CD4-positive, alpha-beta T cell treated with Interleukin-4 for 4 hours (primary cell): ENCODE measurements around the gene CACNA1I.
"Not testable (repeated sequence)": the region's sequence is repeated elsewhere in the genome, so short reads cannot be mapped to it uniquely, and the experiment has no call there.

ENCODE experiments used
- DNase-seq: peaks from one replicate; pipeline ENCODE4 v3.0.0-alpha.2; 2020

CACNA1I gene

DNA sequence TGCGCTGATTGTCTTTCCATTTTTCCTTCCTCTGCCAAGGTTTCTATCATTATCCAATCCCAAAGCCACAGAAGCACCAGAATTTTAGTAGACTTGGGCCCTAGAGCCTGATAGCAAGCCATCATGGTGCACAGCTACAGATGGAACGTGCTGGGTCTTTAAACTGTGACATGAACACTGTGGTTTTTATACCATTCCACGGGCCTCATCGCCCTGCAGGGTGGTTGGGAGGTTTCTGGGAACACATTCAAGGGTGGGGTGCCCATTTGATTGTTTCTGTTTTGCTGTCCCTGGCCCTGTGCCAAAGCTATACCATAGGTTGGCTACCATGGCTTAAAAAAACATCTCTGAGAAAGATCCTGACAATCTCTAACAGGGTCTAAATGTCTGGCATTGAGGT is 151.9 kb downstream of the CACNA1I start:
- DNase-seq: no peak

DNA sequence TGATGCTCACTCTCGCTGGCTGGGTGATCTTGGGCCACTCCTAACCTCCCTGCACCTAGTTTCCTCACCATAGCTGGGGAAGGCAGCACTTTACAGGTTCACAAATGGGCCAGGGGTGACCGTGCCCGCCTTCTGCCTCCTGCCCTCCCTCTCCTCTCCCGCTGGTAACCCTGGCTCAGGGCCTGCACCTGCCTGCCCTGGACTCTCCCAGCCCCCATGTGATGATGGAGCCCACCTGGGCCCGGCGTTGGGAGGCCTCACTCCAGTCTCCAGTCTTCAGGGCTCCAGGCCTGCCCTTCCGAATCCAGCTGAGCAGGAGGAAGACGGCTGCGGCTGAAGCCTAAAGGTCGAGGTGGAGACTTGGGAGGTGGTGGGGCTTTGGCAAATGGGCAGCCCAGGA is 152.9 kb downstream of the CACNA1I start:
- no peak for DNase-seq

DNA sequence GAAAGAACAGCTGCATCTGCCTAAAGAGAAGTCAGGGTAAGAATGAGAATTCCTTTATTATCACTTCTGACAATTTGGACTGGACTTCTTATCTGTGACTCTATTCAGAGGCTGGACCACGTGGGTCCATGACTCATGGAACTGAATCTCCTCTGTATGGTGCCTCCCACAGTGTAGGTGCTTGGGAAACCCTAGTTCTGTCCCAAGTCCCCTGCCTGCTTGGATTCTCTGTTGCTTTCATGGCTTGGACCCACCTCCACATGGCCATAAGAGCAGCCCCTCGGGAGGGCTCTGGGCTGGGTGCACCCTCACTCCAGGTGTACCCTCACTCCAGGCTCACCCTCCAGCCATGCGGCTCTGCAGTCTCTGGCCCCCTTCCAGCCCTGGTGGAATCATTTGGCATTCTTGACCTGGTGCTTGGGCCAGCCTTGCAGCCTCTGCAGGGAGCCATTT is 153.4 kb downstream of the CACNA1I start:
- DNase-seq: no peak

DNA sequence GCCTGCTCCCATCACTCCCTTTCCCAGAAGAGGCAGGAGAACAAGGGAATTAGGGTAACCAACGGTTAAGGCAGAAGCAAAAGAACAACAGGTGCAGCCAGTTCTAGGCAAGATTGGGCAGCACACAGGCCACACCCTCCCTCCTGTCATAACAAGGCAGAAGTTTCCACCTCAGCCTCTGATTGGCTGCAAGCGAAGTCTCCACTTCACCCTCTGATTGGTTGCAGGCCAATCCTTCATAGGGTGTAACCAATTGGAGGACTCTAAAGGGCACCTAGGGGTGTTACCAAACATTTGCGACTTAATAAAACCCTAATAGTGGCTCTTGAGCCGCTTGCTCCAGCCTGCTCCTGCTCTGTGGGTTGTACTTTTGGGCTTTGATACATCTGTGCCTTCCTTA is 153.8 kb downstream of the CACNA1I start:
- no peak for DNase-seq

DNA sequence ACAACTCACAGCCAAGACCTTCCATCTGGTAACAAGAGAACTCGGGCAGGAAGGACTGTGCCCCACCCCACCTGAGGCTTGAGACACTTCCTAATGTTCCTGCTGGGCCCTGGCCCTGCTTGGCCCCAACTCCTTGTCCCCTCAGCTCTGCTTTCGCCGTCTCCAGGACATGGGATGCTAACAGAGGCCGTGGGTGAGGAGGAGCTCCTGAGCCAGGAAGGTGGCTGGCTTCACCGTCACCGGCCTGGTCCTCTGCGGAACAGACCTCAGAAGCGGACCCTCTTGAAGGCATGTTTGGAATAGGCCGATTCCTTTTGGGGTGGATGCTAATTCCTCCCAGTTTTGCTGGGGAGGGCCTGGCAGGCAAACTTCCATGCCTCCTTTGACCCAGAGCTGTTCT is 154.3 kb downstream of the CACNA1I start:
- DNase-seq: no peak

DNA sequence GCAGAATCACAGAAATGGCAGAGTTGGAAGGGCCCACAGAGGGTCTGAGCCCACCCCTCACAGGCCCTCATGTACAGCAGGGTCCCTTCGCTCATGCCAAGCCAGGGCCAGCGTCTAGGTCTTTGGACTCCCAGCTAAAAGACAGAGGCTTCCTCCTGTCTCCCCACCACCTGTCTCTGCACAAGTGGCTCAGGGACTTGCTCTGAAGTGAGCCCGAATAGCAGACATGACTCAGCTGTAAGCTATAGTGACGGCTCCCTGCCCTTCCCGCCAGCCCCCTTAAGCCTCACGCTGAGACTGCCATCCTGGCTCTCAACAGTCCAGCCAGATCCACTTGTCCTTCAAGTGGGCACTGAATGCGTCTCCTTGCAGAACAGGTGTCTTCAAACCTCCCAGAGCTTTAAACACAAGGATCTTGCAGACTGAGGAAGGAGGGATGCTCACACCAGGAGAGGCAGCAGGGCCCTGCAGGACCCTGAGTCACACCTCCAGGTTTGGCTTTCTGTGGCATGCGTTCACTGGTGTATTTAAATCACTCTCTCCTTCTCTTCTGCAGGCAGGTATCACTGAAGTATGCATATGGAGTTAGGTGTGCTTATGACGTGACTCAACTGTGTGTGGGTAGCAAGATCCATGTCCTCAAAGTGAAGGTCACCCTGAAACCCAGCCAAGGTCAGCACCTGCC is 154.9 kb downstream of the CACNA1I start:
- DNase-seq: no peak

DNA sequence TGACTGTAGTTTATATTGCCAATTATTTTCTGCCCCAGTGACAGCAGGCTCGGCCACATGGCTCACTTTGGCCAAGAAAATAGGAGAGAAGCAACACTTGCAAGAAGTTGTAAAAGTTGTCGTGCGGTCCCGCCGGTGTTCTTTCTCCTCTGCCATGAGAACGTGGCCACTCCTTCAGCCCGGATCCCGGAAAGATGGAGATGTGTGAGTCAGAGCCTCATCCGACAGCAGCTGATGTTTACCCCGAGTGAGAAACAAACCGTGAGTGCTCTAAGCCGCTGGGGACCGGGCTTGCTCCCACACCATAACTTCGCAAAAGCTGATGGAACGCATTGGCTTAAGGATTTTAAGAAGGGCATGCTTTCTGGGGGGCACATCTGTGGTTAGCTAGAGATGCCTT is 157.0 kb downstream of the CACNA1I start:
- no peak for DNase-seq

DNA sequence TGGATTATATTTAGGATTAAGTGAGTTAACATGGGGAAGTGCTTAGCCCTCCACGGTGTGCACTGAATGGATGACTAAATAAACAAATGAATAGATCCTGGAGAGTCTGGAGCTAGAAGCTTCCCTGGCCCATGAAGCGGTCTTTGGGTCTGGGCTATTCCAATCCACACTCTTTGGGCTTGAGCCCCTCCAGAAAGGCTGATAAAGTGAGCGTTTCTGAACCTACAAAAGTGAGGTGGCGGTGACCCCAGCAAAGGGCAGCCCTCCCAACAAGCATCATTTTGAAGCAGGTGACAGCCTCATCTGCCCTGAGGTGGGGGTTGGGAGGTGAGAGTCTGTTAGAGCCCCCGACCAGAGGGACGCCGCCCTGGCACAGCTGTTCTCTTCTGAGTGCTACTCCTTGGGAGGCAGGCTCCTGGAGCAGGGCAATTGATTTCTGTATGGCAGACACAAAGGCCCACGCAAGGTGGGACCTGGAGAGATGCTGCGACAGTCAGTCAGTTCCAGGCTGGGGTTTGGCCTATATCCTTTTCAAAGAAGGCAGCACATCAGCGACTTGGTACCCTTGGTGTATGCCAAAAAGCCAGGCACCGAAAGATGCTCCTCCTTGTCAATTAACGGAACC is 157.8 kb downstream of the CACNA1I start:
- no peak for DNase-seq

DNA sequence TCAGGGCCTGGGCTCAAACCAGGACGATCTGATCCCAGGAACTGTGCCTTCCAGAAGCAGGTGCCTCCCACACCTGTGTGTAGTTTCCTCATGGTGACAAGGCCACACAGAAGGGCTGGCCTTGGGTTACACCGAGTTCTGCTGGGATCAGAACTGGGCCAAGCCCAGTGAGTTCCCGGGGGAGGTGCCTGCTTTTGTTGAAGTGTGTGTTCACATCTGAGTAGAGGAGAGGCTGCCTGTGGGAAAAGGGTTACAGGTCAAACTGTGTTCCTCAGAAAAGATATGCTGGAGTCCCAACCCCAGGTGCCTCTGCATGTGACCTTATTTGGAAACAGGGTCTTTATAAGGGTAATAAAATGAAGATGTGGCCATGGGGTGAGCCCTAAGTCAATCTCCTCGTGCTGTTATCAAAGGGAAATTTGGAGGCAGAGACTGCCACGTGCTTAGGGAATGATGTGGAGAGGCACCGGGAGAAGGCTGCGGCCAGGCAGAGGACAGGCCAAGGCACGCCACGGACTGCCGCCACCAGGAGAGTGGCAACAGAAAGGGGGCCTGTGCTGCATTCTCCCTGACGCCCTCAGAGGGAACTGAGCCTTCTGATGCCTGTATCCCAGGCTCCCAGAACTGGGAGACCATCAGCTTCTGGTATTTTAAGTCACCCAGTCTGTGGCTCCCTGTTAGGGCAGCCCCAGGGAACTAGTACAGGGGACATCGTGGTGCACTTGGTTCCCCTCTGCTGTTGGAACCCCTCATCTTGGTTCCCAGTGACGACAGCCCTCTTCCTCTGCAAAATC is 158.8 kb downstream of the CACNA1I start:
- DNase-seq: no peak

DNA sequence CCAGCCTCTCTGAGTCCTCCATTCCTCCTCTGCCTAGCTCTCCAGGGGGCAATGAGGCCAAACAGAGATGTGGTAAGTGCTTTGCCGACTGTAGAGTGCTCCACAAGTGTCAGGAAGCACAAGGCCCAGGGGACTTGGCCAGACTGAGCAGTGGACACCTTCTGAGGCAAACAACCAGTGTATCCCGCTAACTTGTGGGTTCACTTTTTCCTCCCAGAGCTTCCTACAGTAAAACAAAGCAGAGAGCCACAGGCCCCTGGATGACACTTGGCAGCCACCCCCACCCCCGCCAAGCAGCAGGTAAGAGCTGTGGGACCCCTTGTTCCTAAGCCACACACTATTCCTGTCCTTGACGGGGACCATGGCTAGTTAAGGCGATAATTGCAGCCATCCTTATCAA is 160.9 kb downstream of the CACNA1I start:
- no peak for DNase-seq

DNA sequence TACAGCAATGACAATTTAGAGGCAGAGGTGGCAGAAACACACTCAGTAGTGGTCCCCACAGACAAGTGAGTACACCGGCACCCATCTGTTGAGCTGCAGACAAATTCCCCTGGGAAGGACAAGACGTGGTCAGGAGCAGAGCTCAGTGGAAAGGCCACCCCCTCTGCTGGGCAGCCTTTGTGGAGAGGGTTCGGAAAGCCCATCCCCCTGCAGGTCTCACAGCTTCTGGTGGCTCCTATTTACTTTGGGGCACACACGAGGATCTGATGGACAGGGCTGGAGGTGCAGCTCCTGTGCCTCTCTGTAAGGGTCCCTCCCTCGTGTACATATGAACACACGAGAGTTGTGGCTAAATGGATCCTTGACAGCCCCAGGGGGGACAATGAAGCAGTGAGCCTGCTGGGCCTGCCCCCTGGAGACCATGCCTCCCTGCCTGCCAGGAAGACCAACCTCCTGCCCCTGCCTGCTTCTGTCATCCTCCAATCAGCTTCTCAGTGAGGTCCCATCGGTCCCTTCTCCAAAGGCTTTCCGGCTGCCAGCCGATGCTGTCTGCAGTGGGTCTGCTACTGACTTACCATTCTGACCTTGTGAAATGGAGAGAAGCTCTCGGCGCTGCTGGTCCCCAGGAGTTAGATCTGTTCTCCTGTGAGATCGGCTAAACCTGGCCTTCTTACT is 161.5 kb downstream of the CACNA1I start:
- no peak for DNase-seq

DNA sequence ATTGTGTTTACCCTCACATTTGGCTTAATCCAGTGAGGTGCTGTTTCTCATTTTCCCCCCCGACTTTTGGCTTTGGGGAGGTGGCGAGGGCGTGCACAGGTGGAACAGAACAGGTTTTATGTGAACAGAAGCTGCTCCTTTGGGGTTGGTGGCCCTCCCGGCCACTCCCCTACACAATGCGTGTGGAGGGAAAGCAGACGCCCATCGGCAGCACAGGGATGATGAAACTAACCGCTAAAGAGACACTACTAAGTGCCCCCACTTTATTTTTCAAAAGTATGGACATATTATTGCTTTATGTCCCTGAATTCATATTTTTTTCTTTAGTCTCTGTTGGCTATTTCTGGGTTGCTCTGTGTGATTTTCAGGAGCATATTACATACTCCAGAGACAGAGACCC is 162.1 kb downstream of the CACNA1I start:
- DNase-seq: no peak

DNA sequence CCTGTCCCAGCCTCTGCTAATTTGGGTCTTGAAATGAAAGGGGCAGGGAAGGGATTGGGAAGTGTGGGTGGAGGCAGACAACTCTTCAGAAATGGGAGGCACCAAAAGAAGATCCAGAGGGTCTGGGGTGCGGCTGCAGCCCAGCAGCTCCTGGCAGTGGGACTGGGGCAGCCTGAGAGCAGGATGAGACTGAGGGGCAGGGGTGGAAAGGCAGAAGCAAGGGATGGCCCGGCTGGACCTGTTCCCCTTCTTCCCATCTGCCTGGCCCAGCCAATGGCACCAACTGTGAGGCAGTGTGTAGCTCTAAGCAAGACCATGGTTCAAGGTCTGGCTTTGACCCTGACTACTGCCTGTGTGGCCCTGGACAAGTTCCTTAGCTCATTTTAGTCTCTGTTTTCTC is 162.6 kb downstream of the CACNA1I start:
- DNase-seq: no peak

DNA sequence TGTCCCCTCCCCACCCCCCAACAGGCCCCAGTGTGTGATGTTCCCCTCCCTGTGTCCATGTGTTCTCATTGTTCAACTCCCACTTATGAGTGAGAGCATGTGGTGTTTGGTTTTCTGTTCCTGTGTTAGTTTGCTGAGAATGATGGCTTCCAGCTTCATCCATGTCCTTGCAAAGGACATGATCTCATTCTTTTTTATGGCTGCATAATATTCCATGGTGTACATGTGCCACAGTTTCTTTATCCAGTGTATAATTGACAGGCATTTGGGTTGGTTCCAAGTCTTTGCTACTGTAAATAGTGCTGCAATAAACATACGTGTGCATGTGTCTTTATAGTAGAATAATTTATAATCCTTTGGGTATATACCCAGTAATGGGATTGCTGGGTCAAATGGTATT is 163.5 kb downstream of the CACNA1I start:
- not testable (repeated sequence) for DNase-seq

DNA sequence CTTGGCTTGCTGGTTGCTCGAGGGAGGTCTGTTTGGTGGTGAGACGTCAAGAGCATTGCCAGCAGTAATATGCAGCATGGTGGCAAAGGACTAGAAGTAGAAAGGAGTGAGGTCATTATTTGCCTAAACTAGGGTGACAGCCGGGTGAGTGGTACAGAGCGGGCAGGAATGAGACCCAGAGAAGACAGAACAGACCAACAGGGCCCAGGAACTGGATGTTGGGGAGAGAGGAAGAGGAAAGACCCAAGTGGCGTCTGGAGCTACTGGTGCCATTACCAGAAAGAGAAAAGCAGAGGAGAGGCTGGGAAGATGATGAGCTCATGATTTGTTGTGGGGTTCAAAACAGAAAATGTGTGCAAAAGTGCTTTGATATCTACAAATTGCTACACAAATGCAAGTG is 164.3 kb downstream of the CACNA1I start:
- no peak for DNase-seq

DNA sequence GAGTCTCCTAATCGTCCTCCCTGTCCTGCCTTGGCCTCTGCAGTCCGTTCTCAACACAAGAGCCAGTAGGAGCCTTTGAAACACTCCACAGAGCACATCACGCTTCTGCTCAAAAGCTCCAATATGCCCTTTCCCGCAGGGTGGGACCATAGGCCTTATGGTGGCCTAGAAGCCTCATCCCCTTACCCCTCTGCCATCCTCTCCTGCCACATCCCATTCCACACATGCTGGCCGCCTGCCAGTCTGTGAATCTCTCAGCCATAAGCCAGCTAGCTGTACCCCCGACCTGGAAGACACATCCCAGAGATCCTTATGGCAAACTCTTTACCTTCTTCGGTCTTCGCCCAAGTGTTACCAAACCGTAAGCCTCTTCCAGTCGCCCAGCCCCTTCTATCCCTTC is 165.2 kb downstream of the CACNA1I start:
- no peak for DNase-seq

DNA sequence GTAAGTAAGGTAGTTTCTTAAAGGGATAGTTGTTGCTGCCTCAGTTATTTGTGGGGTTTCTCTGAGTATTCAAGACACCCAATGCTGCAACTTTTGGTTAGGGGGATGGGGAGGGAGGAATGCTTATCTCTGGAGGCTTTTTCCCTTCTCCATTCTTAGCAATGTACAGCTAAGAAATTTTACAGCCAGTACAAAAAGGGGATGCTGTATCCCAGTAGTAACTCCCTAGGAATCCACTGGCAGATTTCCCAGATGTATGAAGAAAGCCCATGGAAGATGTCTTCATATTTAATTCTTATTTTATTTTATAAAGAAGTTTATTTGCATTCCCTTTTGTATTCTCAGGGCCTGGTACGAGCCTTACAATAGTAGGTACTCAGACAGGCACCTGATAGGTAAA is 168.2 kb downstream of the CACNA1I start:
- DNase-seq: no peak
